HG02759 (cell line): ENCODE results near the gene NCOA1.
"Not testable (repeated sequence)": the region's sequence is repeated elsewhere in the genome, so short reads cannot be mapped to it uniquely, and the experiment has no call there.

Experiments
- ATAC-seq: cut with Tn5 transposase; IDR thresholded peaks from one replicate; pipeline ENCODE4 v1.9.1; 2021; ENCODE audit warnings: mild to moderate bottlenecking, moderate library complexity; ENCODE audit not compliant: unreplicated experiment

Gene NCOA1

GRCh38 chr2:24532057-24532456, 41.0 kb downstream of the NCOA1 start:
- ATAC-seq, result not testable (repeated sequence)

GRCh38 chr2:24533574-24533973, 42.5 kb downstream of the NCOA1 start:
- ATAC-seq, result not testable (repeated sequence)

GRCh38 chr2:24538720-24539119, 47.7 kb downstream of the NCOA1 start:
- no peak for ATAC-seq

- no peak for ATAC-seq
Measured at GRCh38 chr2:24539258-24539657, 48.2 kb downstream of the NCOA1 start.

GRCh38 chr2:24540011-24540477, 49.0 kb downstream of the NCOA1 start:
- no peak for ATAC-seq

- ATAC-seq, result no peak
Measured at GRCh38 chr2:24541621-24542020, 50.6 kb downstream of the NCOA1 start.

GRCh38 chr2:24542269-24542872, 51.3 kb downstream of the NCOA1 start:
- ATAC-seq, result no peak

GRCh38 chr2:24543252-24543651, 52.2 kb downstream of the NCOA1 start:
- ATAC-seq, result no peak

- no peak for ATAC-seq
Measured at GRCh38 chr2:24544456-24545115, 53.5 kb downstream of the NCOA1 start.

- ATAC-seq, result no peak
Measured at GRCh38 chr2:24546669-24547068, 55.6 kb downstream of the NCOA1 start.

- ATAC-seq, result no peak
Measured at GRCh38 chr2:24548058-24548457, 57.0 kb downstream of the NCOA1 start.

GRCh38 chr2:24550301-24550700, 59.2 kb downstream of the NCOA1 start:
- ATAC-seq, result not testable (repeated sequence)

- ATAC-seq, result no peak
Measured at GRCh38 chr2:24551016-24551415, 60.0 kb downstream of the NCOA1 start.

GRCh38 chr2:24552836-24553235, 61.8 kb downstream of the NCOA1 start:
- ATAC-seq, result no peak

GRCh38 chr2:24558781-24559472, 67.9 kb downstream of the NCOA1 start:
- no peak for ATAC-seq

GRCh38 chr2:24559473-24560113, 68.5 kb downstream of the NCOA1 start:
- no peak for ATAC-seq

GRCh38 chr2:24565537-24565936, 74.5 kb downstream of the NCOA1 start:
- ATAC-seq, result no peak

- ATAC-seq, result no peak
Measured at GRCh38 chr2:24566209-24566608, 75.2 kb downstream of the NCOA1 start.

- ATAC-seq, result no peak
Measured at GRCh38 chr2:24566630-24567029, 75.6 kb downstream of the NCOA1 start.

- no peak for ATAC-seq
Measured at GRCh38 chr2:24568551-24568950, 77.5 kb downstream of the NCOA1 start.

- not testable (repeated sequence) for ATAC-seq
Measured at GRCh38 chr2:24569565-24569964, 78.5 kb downstream of the NCOA1 start.

GRCh38 chr2:24570225-24570624, 79.2 kb downstream of the NCOA1 start:
- no peak for ATAC-seq
